NK-92 treated with Interleukin-12 subunit alpha and Interleukin-12 subunit beta, amount 100 ng/mL, for 24 hours (cell line): ENCODE results near the gene XCL1.
"Not testable (repeated sequence)": the region's sequence is repeated elsewhere in the genome, so short reads cannot be mapped to it uniquely, and the experiment has no call there.

Experiments
- DNase-seq: peaks from one replicate; lab custom pipeline; 2025; lab: John Stamatoyannopoulos, UW

XCL1 gene

DNA sequence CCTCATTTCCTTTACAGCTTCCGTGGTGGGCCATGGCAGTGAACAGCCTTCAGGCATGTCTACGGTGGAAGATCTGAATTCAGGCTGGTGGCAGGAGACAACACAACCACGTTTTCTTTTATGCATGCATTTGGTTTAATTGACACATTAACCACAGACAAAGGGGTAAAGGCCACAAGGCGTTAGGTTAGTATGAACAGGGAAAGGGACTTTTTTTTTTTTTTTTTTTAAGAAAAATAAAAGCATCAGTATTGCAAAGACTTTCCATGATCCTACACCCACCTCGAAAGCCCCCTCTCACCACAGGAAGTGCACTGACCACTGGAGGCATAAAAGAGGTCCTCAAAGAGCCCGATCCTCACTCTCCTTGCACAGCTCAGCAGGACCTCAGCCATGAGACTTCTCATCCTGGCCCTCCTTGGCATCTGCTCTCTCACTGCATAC, at the start of gene XCL1:
TSS of gene XCL1 (plus strand) at position 361 of the 444 bp plus-strand sequence. CDS start at position 394, 33 bp downstream.
- DNase-seq, result not testable (repeated sequence)

DNA sequence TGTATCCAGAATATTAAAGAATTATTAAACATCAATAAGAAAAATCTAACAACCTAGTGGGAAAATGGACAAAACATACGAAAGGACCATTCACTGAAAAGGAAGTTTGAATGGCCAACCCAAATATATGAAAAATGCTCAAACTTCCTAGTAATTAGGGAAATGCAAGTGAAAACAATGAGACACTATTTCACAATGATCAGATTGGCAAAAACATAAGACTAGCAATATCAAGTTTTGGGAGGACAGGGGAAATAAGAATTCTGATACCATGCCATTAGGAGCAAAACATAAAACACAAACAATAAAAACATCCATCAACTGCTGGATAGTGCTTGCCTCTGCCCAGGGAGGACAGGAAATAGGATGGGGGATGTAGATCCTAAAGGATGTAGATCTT, 46.9 kb upstream of the XCL1 start:
- no peak for DNase-seq

- no peak for DNase-seq
Measured at GRCh38 chr1:168531615-168532345, 44.6 kb upstream of the XCL1 start.

- DNase-seq, result peak; percentile 18
Measured at GRCh38 chr1:168535536-168535935, 40.9 kb upstream of the XCL1 start.

- DNase-seq, result not testable (repeated sequence)
Measured at GRCh38 chr1:168540798-168541197, 35.6 kb upstream of the XCL1 start.

- DNase-seq, result not testable (repeated sequence)
Measured at GRCh38 chr1:168542978-168543377, 33.4 kb upstream of the XCL1 start.

GRCh38 chr1:168543840-168544498, 32.4 kb upstream of the XCL1 start, which contains the start of gene XCL2:
TSS of gene XCL2 (minus strand) at chr1:168543997. CDS start at chr1:168543964, 33 bp downstream.
- DNase-seq, result peak; percentile 9

GRCh38 chr1:168545678-168546552, 30.5 kb upstream of the XCL1 start:
- DNase-seq, result not testable (repeated sequence)

DNA sequence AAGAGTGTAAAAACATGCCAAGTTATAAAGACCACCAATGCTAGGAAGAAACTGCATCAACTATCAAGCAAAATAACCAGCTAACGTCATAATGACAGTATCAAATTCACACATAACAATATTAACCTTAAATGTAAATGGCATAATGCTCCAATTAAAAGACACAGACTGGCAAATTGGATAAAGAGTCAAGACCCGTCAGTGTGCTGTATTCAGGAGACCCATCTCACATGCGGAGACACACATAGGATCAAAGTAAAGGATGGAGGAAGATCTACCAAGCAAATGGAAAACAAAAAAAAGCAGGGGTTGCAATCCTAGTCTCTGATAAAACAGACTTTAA, 29.9 kb upstream of the XCL1 start:
- not testable (repeated sequence) for DNase-seq

- no peak for DNase-seq
Measured at GRCh38 chr1:168550971-168551370, 25.4 kb upstream of the XCL1 start.

DNA sequence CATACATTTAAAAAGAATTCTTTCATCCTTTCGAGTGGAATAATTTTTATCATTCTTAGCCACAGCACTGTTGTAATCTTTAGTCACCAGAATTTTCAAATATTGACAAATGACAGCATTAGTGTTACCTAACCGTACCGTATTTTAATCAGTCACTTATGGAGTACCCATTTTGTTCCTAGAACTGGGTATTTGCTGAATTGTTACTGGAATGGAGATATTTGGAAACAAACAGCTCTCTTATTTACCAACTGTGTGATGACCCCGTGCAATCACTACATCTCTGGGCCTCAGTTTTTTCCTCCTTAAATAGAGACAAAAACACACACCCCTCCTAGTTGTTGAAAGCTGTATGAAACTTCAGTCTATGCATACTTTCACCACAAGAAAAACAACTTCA, 24.7 kb upstream of the XCL1 start:
- no peak for DNase-seq

DNA sequence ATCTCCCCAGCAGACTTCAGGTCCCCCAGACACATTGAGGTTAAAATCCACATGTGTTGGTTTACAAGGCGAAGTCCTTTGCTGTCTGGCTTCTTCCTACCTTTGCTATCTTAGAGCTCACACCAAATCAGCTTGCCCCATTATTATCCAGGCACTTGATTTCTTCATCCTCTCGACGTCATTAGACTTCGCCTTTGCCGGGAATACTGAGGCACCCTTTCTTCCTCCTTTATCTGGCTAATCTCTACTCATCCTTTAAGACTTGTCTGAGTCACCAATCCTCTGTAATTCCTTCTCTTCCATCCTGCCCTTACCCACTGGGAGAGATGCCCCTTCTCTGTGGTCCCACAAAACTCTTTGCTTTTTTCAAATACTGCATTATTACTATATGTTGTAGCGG, 23.4 kb upstream of the XCL1 start:
- DNase-seq, result no peak

DNA sequence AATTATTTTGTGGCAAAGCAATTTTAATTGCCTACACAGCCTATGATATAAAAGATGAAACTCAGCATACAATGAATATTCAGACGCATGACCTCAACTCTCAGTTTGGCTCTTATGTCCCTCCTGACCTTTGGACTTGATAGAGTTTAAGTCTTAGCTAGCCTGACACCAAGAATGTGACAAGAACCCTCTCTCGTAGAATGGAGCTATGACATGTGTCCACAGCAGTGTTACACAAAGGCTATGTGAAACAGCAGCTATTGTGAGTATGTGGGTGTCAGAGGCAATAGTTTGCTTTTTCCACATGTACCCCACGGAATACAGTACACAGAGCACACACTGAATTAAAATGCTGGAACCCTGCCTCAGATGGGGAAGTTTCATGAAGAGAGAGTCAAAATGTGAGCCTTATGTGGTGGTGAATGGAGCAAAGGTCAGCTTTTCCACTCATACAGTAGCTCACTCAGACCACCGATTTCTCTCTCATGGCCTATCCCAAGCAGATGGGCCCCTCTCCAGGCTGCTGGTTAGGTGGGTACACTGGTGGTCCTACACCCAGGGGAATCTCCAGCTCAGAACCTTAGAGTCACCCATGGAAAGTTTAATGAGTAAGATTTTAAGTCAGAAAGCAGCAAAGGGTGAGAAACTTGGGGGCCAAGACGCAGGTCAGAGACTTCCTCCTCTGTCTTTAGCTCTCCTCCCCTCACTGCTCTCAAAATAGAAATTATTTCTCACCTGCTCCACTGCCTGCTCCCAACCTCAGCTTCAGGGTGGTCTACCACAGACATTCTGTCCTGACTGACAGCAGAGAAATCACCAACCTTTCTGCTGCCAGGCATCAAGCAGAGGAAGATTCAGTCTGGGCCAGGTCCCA, 22.5 kb upstream of the XCL1 start:
- DNase-seq, result peak; percentile 61

- DNase-seq, result peak; percentile 38
Measured at GRCh38 chr1:168554603-168555483, 21.6 kb upstream of the XCL1 start.

- no peak for DNase-seq
Measured at GRCh38 chr1:168555508-168556046, 20.8 kb upstream of the XCL1 start.

- DNase-seq, result no peak
Measured at GRCh38 chr1:168556647-168557046, 19.8 kb upstream of the XCL1 start.

DNA sequence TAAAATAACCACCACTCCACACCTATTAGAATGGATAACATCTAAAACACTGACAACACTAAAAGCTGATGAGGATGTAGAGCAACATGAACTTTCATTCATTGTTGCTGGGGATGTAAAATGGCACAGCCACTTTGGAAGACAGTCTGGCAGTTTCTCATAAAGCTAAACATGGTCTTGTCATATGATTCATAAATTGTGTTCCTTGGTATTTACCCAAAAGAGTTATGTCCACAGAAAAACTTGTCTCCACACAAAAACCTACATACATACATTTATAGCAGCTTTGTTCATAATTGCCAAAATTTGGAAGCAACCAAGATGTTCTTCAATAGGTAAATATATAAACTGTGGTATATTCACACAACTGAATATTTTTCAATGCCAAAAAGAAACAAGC, 16.0 kb upstream of the XCL1 start:
- no peak for DNase-seq

GRCh38 chr1:168561989-168562388, 14.4 kb upstream of the XCL1 start:
- DNase-seq, result no peak

- no peak for DNase-seq
Measured at GRCh38 chr1:168565825-168566224, 10.6 kb upstream of the XCL1 start.

DNA sequence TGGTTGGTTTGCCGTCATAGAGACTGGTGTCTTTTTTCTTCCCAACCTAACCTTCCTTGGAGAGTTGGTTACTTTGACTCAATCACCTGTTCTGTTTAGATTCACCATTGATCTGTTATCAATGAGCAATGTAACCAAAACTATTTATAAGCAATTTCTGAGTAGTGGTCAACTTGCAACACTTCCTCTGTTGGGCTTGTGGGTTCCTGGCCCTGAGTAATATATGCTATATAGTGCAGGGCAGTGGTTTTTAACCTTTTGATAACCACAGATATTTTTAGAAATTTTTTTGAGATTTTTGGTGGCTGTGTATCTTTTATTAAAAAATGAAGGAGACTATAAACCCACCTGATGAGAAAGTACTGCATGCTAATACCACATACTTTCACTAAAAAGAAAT, 9.4 kb upstream of the XCL1 start:
- peak; percentile 26 for DNase-seq
